ENCODE results near the gene GRID2.
"Not testable (repeated sequence)": the region's sequence is repeated elsewhere in the genome, so short reads cannot be mapped to it uniquely, and the experiment has no call there.

The GRID2 gene

GRCh38 chr4:93515208-93515607, 1211.4 kb downstream of the GRID2 start:
- no peak for DNase-seq (ENCODE audit: low read depth)

- no peak for DNase-seq (ENCODE audit: low read depth)
Measured at GRCh38 chr4:93529692-93530372, 1226.1 kb downstream of the GRID2 start.

GRCh38 chr4:93532234-93532633, 1228.5 kb downstream of the GRID2 start:
- no peak for DNase-seq (ENCODE audit: low read depth)

GRCh38 chr4:93540562-93540961, 1236.8 kb downstream of the GRID2 start:
- DNase-seq (ENCODE audit: low read depth) = no peak

- DNase-seq (ENCODE audit: low read depth) = no peak
Measured at GRCh38 chr4:93561842-93562241, 1258.1 kb downstream of the GRID2 start.

GRCh38 chr4:93568758-93569157, 1265.0 kb downstream of the GRID2 start:
- no peak for DNase-seq (ENCODE audit: low read depth)

GRCh38 chr4:93573285-93573684, 1269.5 kb downstream of the GRID2 start:
- DNase-seq (ENCODE audit: low read depth) = no peak

- DNase-seq (ENCODE audit: low read depth) = no peak
Measured at GRCh38 chr4:93578942-93579341, 1275.2 kb downstream of the GRID2 start.

- no peak for DNase-seq (ENCODE audit: low read depth)
Measured at GRCh38 chr4:93605163-93605562, 1301.4 kb downstream of the GRID2 start.

GRCh38 chr4:93617606-93618005, 1313.8 kb downstream of the GRID2 start:
- DNase-seq (ENCODE audit: low read depth) = no peak

- no peak for DNase-seq (ENCODE audit: low read depth)
Measured at GRCh38 chr4:93633721-93634120, 1330.0 kb downstream of the GRID2 start.

GRCh38 chr4:93635943-93636342, 1332.2 kb downstream of the GRID2 start:
- no peak for DNase-seq (ENCODE audit: low read depth)

- DNase-seq (ENCODE audit: low read depth) = no peak
Measured at GRCh38 chr4:93645120-93645519, 1341.4 kb downstream of the GRID2 start.

- DNase-seq (ENCODE audit: low read depth) = no peak
Measured at GRCh38 chr4:93646233-93646930, 1342.6 kb downstream of the GRID2 start.

- DNase-seq (ENCODE audit: low read depth) = no peak
Measured at GRCh38 chr4:93648258-93648657, 1344.5 kb downstream of the GRID2 start.

GRCh38 chr4:93649828-93650227, 1346.1 kb downstream of the GRID2 start:
- DNase-seq (ENCODE audit: low read depth) = no peak

- no peak for DNase-seq (ENCODE audit: low read depth)
Measured at GRCh38 chr4:93654211-93654610, 1350.4 kb downstream of the GRID2 start.

GRCh38 chr4:93657527-93657926, 1353.8 kb downstream of the GRID2 start:
- DNase-seq (ENCODE audit: low read depth) = no peak

- no peak for DNase-seq (ENCODE audit: low read depth)
Measured at GRCh38 chr4:93658443-93658842, 1354.7 kb downstream of the GRID2 start.

GRCh38 chr4:93659629-93660028, 1355.9 kb downstream of the GRID2 start:
- no peak for DNase-seq (ENCODE audit: low read depth)

GRCh38 chr4:93660036-93660435, 1356.3 kb downstream of the GRID2 start:
- no peak for DNase-seq (ENCODE audit: low read depth)

- DNase-seq (ENCODE audit: low read depth) = no peak
Measured at GRCh38 chr4:93670434-93670833, 1366.7 kb downstream of the GRID2 start.

- no peak for DNase-seq (ENCODE audit: low read depth)
Measured at GRCh38 chr4:93671093-93671492, 1367.3 kb downstream of the GRID2 start.

GRCh38 chr4:93676937-93677336, 1373.2 kb downstream of the GRID2 start:
- DNase-seq (ENCODE audit: low read depth) = not testable (repeated sequence)

All from stimulated activated CD4-positive, alpha-beta T cell treated with anti-CD3 and anti-CD28 coated beads, Interleukin-2, amount 100 ng/mL, for 4 hours (primary cell).